ENCODE measurements around the gene FASTK. TPM values are rescaled to one million over a fixed set of nuclear protein-coding genes. Genes with fewer than 3 reads are reported as not detected.
"Not testable (repeated sequence)": the region's sequence is repeated elsewhere in the genome, so short reads cannot be mapped to it uniquely, and the experiment has no call there.

Gene FASTK
- total RNA-seq, 2 donors from 2014 or later: 55.4 to 59.8 TPM

GRCh38 chr7:151033864-151034249, 46.8 kb downstream of the FASTK start:
- Mint-ChIP-seq H3K9me3 (no peaks in the 10 kb centered on the region), H3K4me1 (ENCODE audit: low read depth) (peaks cover 17% of the 10 kb centered on the region), H3K27ac (no peak overlapping the region), H3K36me3 (ENCODE audit: insufficient read depth in 2 of 2) (peaks cover 0 to 2% of the 10 kb centered on the region in 2 donors), H3K4me3 (no peak overlapping the region), H3K27me3 (ENCODE audit: low read depth) (no peaks in the 10 kb centered on the region)
- no peak for ATAC-seq (replicated peaks in 1 of 2)
- no peak for DNase-seq

- H3K36me3 Mint-ChIP-seq (ENCODE audit: insufficient read depth in 2 of 2): peaks cover 2% of the 10 kb centered on the region in 2 donors
- H3K4me1 Mint-ChIP-seq (ENCODE audit: low read depth): peaks cover 16% of the 10 kb centered on the region
- H3K4me3 Mint-ChIP-seq: no peak overlapping the region
- H3K27ac Mint-ChIP-seq: no peak overlapping the region
- ATAC-seq (replicated peaks in 1 of 2) (no peak), DNase-seq (no peak)
- no peaks in the 10 kb centered on the region for H3K27me3 Mint-ChIP-seq (ENCODE audit: low read depth)
- no peaks in the 10 kb centered on the region for H3K9me3 Mint-ChIP-seq
Measured at GRCh38 chr7:151032936-151033863, 47.4 kb downstream of the FASTK start.

- ATAC-seq (replicated peaks in 1 of 2) (no peak), DNase-seq (no peak)
- no peak overlapping the region for H3K4me3 Mint-ChIP-seq
- H3K4me1 Mint-ChIP-seq (ENCODE audit: low read depth): peaks cover 25% of the 10 kb centered on the region
- no peaks in the 10 kb centered on the region for H3K9me3 Mint-ChIP-seq
- no peaks in the 10 kb centered on the region for H3K27me3 Mint-ChIP-seq (ENCODE audit: low read depth)
- peaks cover 0 to 2% of the 10 kb centered on the region in 2 donors for H3K36me3 Mint-ChIP-seq (ENCODE audit: insufficient read depth in 2 of 2)
- H3K27ac Mint-ChIP-seq: no peak overlapping the region
Measured at GRCh38 chr7:151031011-151031410, 49.6 kb downstream of the FASTK start.

- peak overlapping the region; percentile 98 to 100 for H3K4me3 Mint-ChIP-seq
- H3K9me3 Mint-ChIP-seq: no peaks in the 10 kb centered on the region
- no peak for ATAC-seq (replicated peaks in 1 of 2)
- peak overlapping the region; percentile 93 for H3K27ac Mint-ChIP-seq
- no peaks in the 10 kb centered on the region for H3K27me3 Mint-ChIP-seq (ENCODE audit: low read depth)
- H3K4me1 Mint-ChIP-seq (ENCODE audit: low read depth): peaks cover 25% of the 10 kb centered on the region
- H3K36me3 Mint-ChIP-seq (ENCODE audit: insufficient read depth in 2 of 2): peaks cover 0 to 2% of the 10 kb centered on the region in 2 donors
- no peak for DNase-seq
Measured at GRCh38 chr7:151028948-151029501, 51.6 kb downstream of the FASTK start.

- Mint-ChIP-seq H3K27ac (peak within 1 kb of the TSS; percentile 93), H3K4me1 (ENCODE audit: low read depth) (peaks cover 25% of the 10 kb centered on the region), H3K36me3 (ENCODE audit: insufficient read depth in 2 of 2) (peaks cover 0 to 2% of the 10 kb centered on the region in 2 donors), H3K4me3 (peak within 1 kb of the TSS; percentile 98 to 100), H3K9me3 (no peaks in the 10 kb centered on the region), H3K27me3 (ENCODE audit: low read depth) (no peaks in the 10 kb centered on the region)
- DNase-seq: peak; percentile 97 to 98
- peak; percentile 92 to 93 for ATAC-seq (replicated peaks in 1 of 2)
Measured at GRCh38 chr7:151028131-151028947, 52.3 kb downstream of the FASTK start, which contains the start of gene ABCB8. TSS of gene ABCB8 (plus strand) at chr7:151028450. CDS start at chr7:151028516, 66 bp downstream.

GRCh38 chr7:151027728-151028130, 52.9 kb downstream of the FASTK start:
- not testable (repeated sequence) for DNase-seq; H3K36me3 Mint-ChIP-seq (ENCODE audit: insufficient read depth in 2 of 2); H3K9me3 Mint-ChIP-seq; H3K27me3 Mint-ChIP-seq (ENCODE audit: low read depth)
- ATAC-seq (replicated peaks in 1 of 2): peak in 1 of 2 donors; percentile 2
- H3K4me3 Mint-ChIP-seq: peak overlapping the region; percentile 98 to 100
- H3K27ac Mint-ChIP-seq: peak overlapping the region; percentile 92
- peaks cover 25% of the 10 kb centered on the region for H3K4me1 Mint-ChIP-seq (ENCODE audit: low read depth)

GRCh38 chr7:151026771-151027727, 53.6 kb downstream of the FASTK start:
- not testable (repeated sequence) for H3K27ac Mint-ChIP-seq; H3K27me3 Mint-ChIP-seq (ENCODE audit: low read depth); H3K9me3 Mint-ChIP-seq; ATAC-seq (replicated peaks in 1 of 2); H3K36me3 Mint-ChIP-seq (ENCODE audit: insufficient read depth in 2 of 2); DNase-seq
- peak overlapping the region; percentile 98 to 100 for H3K4me3 Mint-ChIP-seq
- H3K4me1 Mint-ChIP-seq (ENCODE audit: low read depth): peaks cover 25% of the 10 kb centered on the region

Other genes with a start within 250 kb of the FASTK start
- not detected for gene AOC1, start 228.3 kb downstream of the FASTK start, total RNA-seq
- under 1 TPM; 0.72 to 0.77 TPM for gene KCNH2, start 102.5 kb downstream of the FASTK start, total RNA-seq
- 1 to 10 TPM; 6.8 to 8.1 TPM for gene NOS3, start 89.8 kb downstream of the FASTK start, total RNA-seq
- 10 to 100 TPM in 1 of 2 donors, 1 to 10 TPM in 1; 9.0 to 10.1 TPM for gene ATG9B, start 56.3 kb downstream of the FASTK start, total RNA-seq
- gene ABCB8, start 52.4 kb downstream of the FASTK start, total RNA-seq: 10 to 100 TPM; 46.6 to 49.6 TPM
- gene ASIC3, start 32.3 kb downstream of the FASTK start, total RNA-seq: 10 to 100 TPM; 14.4 to 15.7 TPM
- 10 to 100 TPM in 1 of 2 donors, 1 to 10 TPM in 1; 9.4 to 11.6 TPM for gene CDK5, start 22.9 kb downstream of the FASTK start, total RNA-seq
- gene SLC4A2, start 21.2 kb downstream of the FASTK start, total RNA-seq: 10 to 100 TPM; 73.7 to 75.6 TPM
- 10 to 100 TPM; 67.3 to 68.5 TPM for gene TMUB1, start 2.7 kb upstream of the FASTK start, total RNA-seq
- 10 to 100 TPM; 26.9 to 28.4 TPM for gene AGAP3, start 5.7 kb upstream of the FASTK start, total RNA-seq
- gene GBX1, start 86.9 kb upstream of the FASTK start, total RNA-seq: not detected
- gene ASB10, start 106.4 kb upstream of the FASTK start, total RNA-seq: not detected
- gene H2BK1, start 129.7 kb upstream of the FASTK start, total RNA-seq: 1 to 10 TPM; 3.4 to 4.4 TPM
- 10 to 100 TPM; 29.7 to 31.9 TPM for gene ABCF2, start 146.4 kb upstream of the FASTK start, total RNA-seq
- 10 to 100 TPM; 30.3 to 42.1 TPM for gene CHPF2, start 151.7 kb upstream of the FASTK start, total RNA-seq
- gene SMARCD3, start 167.9 kb upstream of the FASTK start, total RNA-seq: 1 to 10 TPM; 6.5 to 8.2 TPM

Data from activated T-cell treated with anti-CD3 and anti-CD28 coated beads, Interleukin-2, amount 50 U/mL, for 72 hours (primary cell).